ENCODE data around the gene DNM3.
"Not testable (repeated sequence)": the region's sequence is repeated elsewhere in the genome, so short reads cannot be mapped to it uniquely, and the experiment has no call there.

Gene DNM3

DNA sequence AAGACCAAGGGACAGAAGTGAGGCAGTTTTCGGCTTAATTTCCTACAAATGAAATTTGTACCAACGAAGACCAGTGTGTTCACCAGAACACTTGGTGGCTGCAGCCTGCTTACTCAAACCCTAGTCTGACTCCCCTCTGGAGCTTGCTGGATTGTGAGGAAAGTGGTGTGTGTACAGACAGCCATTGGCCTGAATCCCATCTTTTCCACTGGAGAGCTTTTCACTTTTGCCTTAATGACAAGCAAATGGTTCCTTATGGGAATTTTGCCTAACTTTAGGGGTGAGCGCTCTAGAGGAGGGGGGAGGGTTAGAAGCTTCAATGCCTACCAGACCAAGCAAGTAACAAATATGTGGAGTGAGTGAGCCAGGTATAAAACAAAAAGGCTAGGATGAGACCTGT, 42.5 kb upstream of the DNM3 start:
- H3K9me3 ChIP-seq (ENCODE audit: insufficient read depth, low read length) = no peaks in the 10 kb centered on the region
- H3K9ac ChIP-seq (ENCODE audit: low read length) = no peak overlapping the region
- H4K20me1 ChIP-seq (ENCODE audit: low read depth, low read length) = no peaks in the 10 kb centered on the region
- H3K9me2 ChIP-seq (replicated peaks; ENCODE audit: insufficient read depth, low read length) = no peaks in the 10 kb centered on the region
- no peak for TF ChIP-seq EZH2phosphoT487 (conservative IDR thresholded peaks at IDR 0.05; ENCODE audit: low read length)
- TF ChIP-seq, protein P1, sequence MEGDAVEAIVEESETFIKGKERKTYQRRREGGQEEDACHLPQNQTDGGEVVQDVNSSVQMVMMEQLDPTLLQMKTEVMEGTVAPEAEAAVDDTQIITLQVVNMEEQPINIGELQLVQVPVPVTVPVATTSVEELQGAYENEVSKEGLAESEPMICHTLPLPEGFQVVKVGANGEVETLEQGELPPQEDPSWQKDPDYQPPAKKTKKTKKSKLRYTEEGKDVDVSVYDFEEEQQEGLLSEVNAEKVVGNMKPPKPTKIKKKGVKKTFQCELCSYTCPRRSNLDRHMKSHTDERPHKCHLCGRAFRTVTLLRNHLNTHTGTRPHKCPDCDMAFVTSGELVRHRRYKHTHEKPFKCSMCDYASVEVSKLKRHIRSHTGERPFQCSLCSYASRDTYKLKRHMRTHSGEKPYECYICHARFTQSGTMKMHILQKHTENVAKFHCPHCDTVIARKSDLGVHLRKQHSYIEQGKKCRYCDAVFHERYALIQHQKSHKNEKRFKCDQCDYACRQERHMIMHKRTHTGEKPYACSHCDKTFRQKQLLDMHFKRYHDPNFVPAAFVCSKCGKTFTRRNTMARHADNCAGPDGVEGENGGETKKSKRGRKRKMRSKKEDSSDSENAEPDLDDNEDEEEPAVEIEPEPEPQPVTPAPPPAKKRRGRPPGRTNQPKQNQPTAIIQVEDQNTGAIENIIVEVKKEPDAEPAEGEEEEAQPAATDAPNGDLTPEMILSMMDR (IDR thresholded peaks at IDR 0.05; ENCODE audit: insufficient read depth, low read length, poor library complexity, severe bottlenecking) = no peak
- no peak overlapping the region for H3K4me2 ChIP-seq (ENCODE audit: low read depth, low read length, poor library complexity, severe bottlenecking)
- H3K36me3 ChIP-seq (ENCODE audit: low read length) = peaks cover under 1% of the 10 kb centered on the region; the same call in 1 of the 2 replicates
- H3K27ac ChIP-seq (ENCODE audit: low read depth, low read length) = no peak overlapping the region
- no peak overlapping the region for H2AFZ ChIP-seq (ENCODE audit: low read depth, low read length, severe bottlenecking)
- no peaks in the 10 kb centered on the region for H3F3A ChIP-seq (ENCODE audit: insufficient read depth)
- H3K27me3 ChIP-seq (ENCODE audit: low read length) = no peaks in the 10 kb centered on the region
- no peak overlapping the region for H3K4me3 ChIP-seq (ENCODE audit: insufficient read depth, low read length, poor library complexity, severe bottlenecking)
- H3K79me2 ChIP-seq (ENCODE audit: insufficient read depth, low read length) = no peaks in the 10 kb centered on the region

DNA sequence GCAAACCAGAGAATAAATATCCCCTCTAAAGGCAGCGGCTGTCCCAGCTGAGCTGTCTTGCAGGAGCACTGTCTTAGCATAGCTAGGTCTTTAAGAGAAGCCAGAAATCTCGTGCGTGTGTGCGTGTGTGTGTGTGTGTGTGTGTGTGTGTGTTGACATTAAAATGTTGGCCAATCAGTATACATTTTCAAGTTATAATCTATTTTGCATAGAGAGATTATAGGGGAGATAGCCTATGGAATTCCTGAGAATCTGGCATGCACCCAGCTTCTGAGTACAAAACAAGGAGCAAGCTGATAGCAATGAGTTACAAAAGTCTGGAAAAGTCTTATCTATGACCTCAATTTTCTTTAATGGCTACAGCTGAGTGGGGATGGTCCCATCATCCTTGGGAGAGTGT, 42.1 kb upstream of the DNM3 start:
- Histone ChIP-seq H3K36me3 (ENCODE audit: low read length) (no peaks in the 10 kb centered on the region), H3F3A (ENCODE audit: insufficient read depth) (no peaks in the 10 kb centered on the region), H3K4me2 (ENCODE audit: low read depth, low read length, poor library complexity, severe bottlenecking) (no peak overlapping the region), H3K79me2 (ENCODE audit: insufficient read depth, low read length) (no peaks in the 10 kb centered on the region), H3K9me3 (ENCODE audit: insufficient read depth, low read length) (no peaks in the 10 kb centered on the region), H3K4me3 (ENCODE audit: insufficient read depth, low read length, poor library complexity, severe bottlenecking) (no peak overlapping the region), H3K9ac (ENCODE audit: low read length) (no peak overlapping the region), H4K20me1 (ENCODE audit: low read depth, low read length) (no peaks in the 10 kb centered on the region), H3K27ac (ENCODE audit: low read depth, low read length) (no peak overlapping the region), H2AFZ (ENCODE audit: low read depth, low read length, severe bottlenecking) (no peak overlapping the region), H3K9me2 (replicated peaks; ENCODE audit: insufficient read depth, low read length) (no peaks in the 10 kb centered on the region), H3K27me3 (ENCODE audit: low read length) (no peaks in the 10 kb centered on the region)
- TF ChIP-seq EZH2phosphoT487 (conservative IDR thresholded peaks at IDR 0.05; ENCODE audit: low read length) = no peak
- TF ChIP-seq, protein P1 (IDR thresholded peaks at IDR 0.05; ENCODE audit: insufficient read depth, low read length, poor library complexity, severe bottlenecking) = no peak

DNA sequence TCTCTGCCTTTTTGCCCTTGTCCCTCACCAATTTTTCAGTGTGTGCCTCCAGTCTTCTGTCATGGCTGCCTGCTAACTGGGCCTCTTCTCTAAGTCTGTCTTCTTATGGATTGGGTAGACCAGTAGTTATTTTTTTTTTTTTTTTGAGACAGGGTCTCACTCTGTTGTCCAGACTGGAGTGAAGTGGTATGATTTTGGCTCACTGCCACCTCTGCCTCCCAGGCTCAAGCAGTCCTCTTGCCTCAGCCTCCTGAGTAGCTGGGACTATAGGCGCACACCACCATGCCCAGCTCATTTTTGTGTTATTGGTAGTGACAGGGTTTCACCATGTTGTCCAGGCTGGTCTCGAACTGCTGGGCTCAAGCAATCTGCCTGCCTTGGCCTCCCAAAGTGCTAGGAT, 41.6 kb upstream of the DNM3 start:
- H3K4me2 ChIP-seq (ENCODE audit: low read depth, low read length, poor library complexity, severe bottlenecking); H2AFZ ChIP-seq (ENCODE audit: low read depth, low read length, severe bottlenecking); H3F3A ChIP-seq (ENCODE audit: insufficient read depth); H3K9ac ChIP-seq (ENCODE audit: low read length); H3K79me2 ChIP-seq (ENCODE audit: insufficient read depth, low read length); H3K27me3 ChIP-seq (ENCODE audit: low read length); H3K36me3 ChIP-seq (ENCODE audit: low read length); H3K27ac ChIP-seq (ENCODE audit: low read depth, low read length); H3K9me2 ChIP-seq (replicated peaks; ENCODE audit: insufficient read depth, low read length); H3K4me3 ChIP-seq (ENCODE audit: insufficient read depth, low read length, poor library complexity, severe bottlenecking); H4K20me1 ChIP-seq (ENCODE audit: low read depth, low read length); H3K9me3 ChIP-seq (ENCODE audit: insufficient read depth, low read length): not testable (repeated sequence)

DNA sequence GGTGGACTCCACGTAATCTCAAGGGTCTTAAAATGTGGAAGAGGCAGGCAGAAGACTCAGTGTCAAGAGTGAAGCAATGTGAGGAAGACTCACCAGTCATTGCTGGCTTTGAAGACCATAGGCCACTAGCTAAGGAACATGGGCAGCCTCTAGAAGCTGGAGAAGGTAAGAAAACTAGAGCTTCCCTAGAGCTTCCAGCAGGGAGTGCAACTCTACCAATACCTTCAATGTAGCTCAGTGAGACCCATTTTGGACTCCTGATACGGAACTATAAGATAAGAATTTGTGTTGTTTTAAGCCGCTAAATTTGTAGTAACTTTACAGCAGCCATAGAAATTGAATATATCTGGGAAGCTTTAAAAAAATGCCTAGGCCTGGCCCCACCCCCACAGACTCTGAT, 41.0 kb upstream of the DNM3 start:
- H3K9me3 ChIP-seq (ENCODE audit: insufficient read depth, low read length) = no peaks in the 10 kb centered on the region
- no peaks in the 10 kb centered on the region for H3K9me2 ChIP-seq (replicated peaks; ENCODE audit: insufficient read depth, low read length)
- H3K27me3 ChIP-seq (ENCODE audit: low read length) = no peaks in the 10 kb centered on the region
- H3K4me2 ChIP-seq (ENCODE audit: low read depth, low read length, poor library complexity, severe bottlenecking) = no peak overlapping the region
- H3K9ac ChIP-seq (ENCODE audit: low read length) = no peak overlapping the region
- H3F3A ChIP-seq (ENCODE audit: insufficient read depth) = no peaks in the 10 kb centered on the region
- TF ChIP-seq EZH2phosphoT487 (conservative IDR thresholded peaks at IDR 0.05; ENCODE audit: low read length) = no peak
- TF ChIP-seq, protein P1 (IDR thresholded peaks at IDR 0.05; ENCODE audit: insufficient read depth, low read length, poor library complexity, severe bottlenecking) = no peak
- no peaks in the 10 kb centered on the region for H3K36me3 ChIP-seq (ENCODE audit: low read length)
- H2AFZ ChIP-seq (ENCODE audit: low read depth, low read length, severe bottlenecking) = no peak overlapping the region
- H3K79me2 ChIP-seq (ENCODE audit: insufficient read depth, low read length) = no peaks in the 10 kb centered on the region
- no peak overlapping the region for H3K27ac ChIP-seq (ENCODE audit: low read depth, low read length)
- no peaks in the 10 kb centered on the region for H4K20me1 ChIP-seq (ENCODE audit: low read depth, low read length)
- H3K4me3 ChIP-seq (ENCODE audit: insufficient read depth, low read length, poor library complexity, severe bottlenecking) = no peak overlapping the region
